ENCODE results near the gene ELMO2.

The ELMO2 gene

GRCh38 chr20:46324960-46325703 lies 81.3 kb downstream of the ELMO2 start:
- Histone ChIP-seq H3K27ac (ENCODE audit: extremely low read depth, low read depth, low read length) (no peak overlapping the region), H3K4me3 (ENCODE audit: low read depth, low read length) (no peak overlapping the region), H3K36me3 (ENCODE audit: control insufficient read depth in 2 of 2, insufficient read depth in 1 of 2, low read length in 2 of 2) (no peaks in the 10 kb centered on the region), H3K9me3 (ENCODE audit: control insufficient read depth, insufficient read depth, low read depth, low read length) (no peaks in the 10 kb centered on the region), H3K4me1 (ENCODE audit: control insufficient read depth, insufficient read depth, low read length) (no peaks in the 10 kb centered on the region)
- ChIA-PET CTCF (interaction anchor here (1.1 to 2.6 kb wide), 7 partner anchors 8 to 196 kb away, joined by 3 to 20 read pairs (median 7); no protein-coding TSS in a partner anchor), POLR2A (no interaction called here)
- peak; percentile 12; the same call in 1 of the 2 replicates for TF ChIP-seq ZNF654 (tag by site-specific recombination; IDR thresholded peaks at IDR 0.05; ENCODE audit: low read depth)
- no peak for TF ChIP-seq TCF7L2 (IDR thresholded peaks at IDR 0.05; ENCODE audit: borderline replicate concordance, low read depth, low read length)
- TF ChIP-seq GLIS1 (tag by site-specific recombination; IDR thresholded peaks at IDR 0.05): no peak
- TF ChIP-seq REPIN1 (tag by site-specific recombination; IDR thresholded peaks at IDR 0.05; ENCODE audit: low read depth): no peak
- no peak for TF ChIP-seq ZBTB20 (tag by site-specific recombination; IDR thresholded peaks at IDR 0.05)
- no peak for TF ChIP-seq ZNF658 (tag by site-specific recombination; IDR thresholded peaks at IDR 0.05)
- no peak for TF ChIP-seq ZNF664 (tag by site-specific recombination; IDR thresholded peaks at IDR 0.05)
- no peak for TF ChIP-seq PBX3 (CRISPR knock-in tag; IDR thresholded peaks at IDR 0.05)

GRCh38 chr20:46324379-46324778 lies 82.0 kb downstream of the ELMO2 start:
- no peaks in the 10 kb centered on the region for H3K4me1 ChIP-seq (ENCODE audit: control insufficient read depth, insufficient read depth, low read length)
- no peak overlapping the region for H3K4me3 ChIP-seq (ENCODE audit: low read depth, low read length)
- CTCF ChIA-PET: interaction anchor here (1.5 to 2.6 kb wide), 4 partner anchors 9 to 195 kb away, joined by 6 to 20 read pairs (median 8); no protein-coding TSS in a partner anchor
- no peaks in the 10 kb centered on the region for H3K36me3 ChIP-seq (ENCODE audit: control insufficient read depth in 2 of 2, insufficient read depth in 1 of 2, low read length in 2 of 2)
- POLR2A ChIA-PET: no interaction called here
- no peaks in the 10 kb centered on the region for H3K9me3 ChIP-seq (ENCODE audit: control insufficient read depth, insufficient read depth, low read depth, low read length)
- no peak overlapping the region for H3K27ac ChIP-seq (ENCODE audit: extremely low read depth, low read depth, low read length)
- TF ChIP-seq ZBTB20 (tag by site-specific recombination; IDR thresholded peaks at IDR 0.05) (no peak), AEBP2 (tag by site-specific recombination; IDR thresholded peaks at IDR 0.05; ENCODE audit: borderline replicate concordance) (no peak), ZNF416 (tag by site-specific recombination; IDR thresholded peaks at IDR 0.05) (no peak), TCF7L2 (IDR thresholded peaks at IDR 0.05; ENCODE audit: borderline replicate concordance, low read depth, low read length) (no peak), HOXC10 (CRISPR knock-in tag; IDR thresholded peaks at IDR 0.05) (no peak), ZNF302 (tag by site-specific recombination; IDR thresholded peaks at IDR 0.05; ENCODE audit: low read depth) (no peak), ZNF791 (tag by site-specific recombination; IDR thresholded peaks at IDR 0.05) (no peak), ZNF391 (tag by site-specific recombination; IDR thresholded peaks at IDR 0.05; ENCODE audit: borderline replicate concordance, low read depth) (no peak), TRIM28 (IDR thresholded peaks at IDR 0.05; ENCODE audit: borderline replicate concordance, low read length) (no peak), ZBTB10 (tag by site-specific recombination; IDR thresholded peaks at IDR 0.05) (no peak), SCRT1 (tag by site-specific recombination; IDR thresholded peaks at IDR 0.05; ENCODE audit: borderline replicate concordance) (no peak)

All from HEK293 (cell line).